Breast epithelium (tissue), 4 donors: ENCODE results near the gene CYP2D6. TPM values are rescaled to one million over a fixed set of nuclear protein-coding genes. Genes with fewer than 3 reads are reported as not detected.

Experiments used
- DNase-seq, 2 donors: peaks; one replicate each; pipeline ENCODE4 v3.0.0-alpha.2; 2019; ENCODE audit warnings: low spot score in 2 of 2
- H3K27ac ChIP-seq, 2 donors: fragments of 200-600 bp; sonication (generic) in 1 of 2; one replicate each; pipeline ENCODE4 v1.5.1; 2016 to 2019; ENCODE audit warnings: mild to moderate bottlenecking in 1 of 2
- H3K27me3 ChIP-seq, 2 donors: fragments of 200-600 bp; sonication (generic) in 1 of 2; one replicate each; pipeline versions ENCODE4 v1.5.1 to v1.6.0; 2017 to 2019; ENCODE audit warnings: control low read depth in 1 of 2, mild to moderate bottlenecking in 1 of 2
- H3K36me3 ChIP-seq: fragments of 200-600 bp; one replicate; pipeline ENCODE4 v1.5.1; 2019
- H3K4me1 ChIP-seq, 2 donors: fragments of 200-600 bp; sonication (generic); one replicate each; pipeline ENCODE4 v1.5.1; 2016 to 2019; ENCODE audit warnings: control low read depth in 1 of 2
- H3K4me3 ChIP-seq, 3 donors: fragments of 200-600 bp; sonication (generic); 1 replicate in 2 of 3; 2 replicates in 1 of 3; pipeline ENCODE4 v1.5.1; 2016 to 2019; ENCODE audit warnings: mild to moderate bottlenecking in 3 of 3, moderate library complexity in 2 of 3
- H3K9me3 ChIP-seq, 2 donors: fragments of 200-600 bp; sonication (generic) in 1 of 2; one replicate each; pipeline ENCODE4 v1.5.1; 2016 to 2019; ENCODE audit warnings: control low read depth in 1 of 2
- POLR2A ChIP-seq: fragments of 450-650 bp; IDR thresholded peaks from one replicate; pipeline ENCODE4 v1.6.1; 2016; ENCODE audit warnings: antibody characterized with exemption, mild to moderate bottlenecking, moderate library complexity
- POLR2AphosphoS5 ChIP-seq, 3 donors: sonication (generic); formaldehyde crosslinking; IDR thresholded peaks; one replicate each; pipeline ENCODE4 v1.6.1; 2017; ENCODE audit warnings: antibody characterized with exemption in 3 of 3
- intact Hi-C: fragments of 100-400 bp; cut with DNase I; formaldehyde crosslinking; loops from one replicate; pipeline ENCODE4 v1.15.1; 2023; ENCODE audit warnings: low total_unique reads
- total RNA-seq, 3 donors: library from RNA; depleted of rRNA; stranded (reverse); fragments of >200 nt; gene quantifications; one replicate each; pipeline ENCODE4 v1.1.0, GENCODE V29; 2016
- TF ChIP-seq, protein P1 (sequence below), 3 donors: fragments of 450-650 bp; IDR thresholded peaks; one replicate each; pipeline ENCODE4 v1.5.1; 2016 to 2017; ENCODE audit warnings: antibody characterized with exemption in 3 of 3, mild to moderate bottlenecking in 3 of 3, moderate library complexity in 3 of 3

CYP2D6 gene
- total RNA-seq, 3 donors from 2014 or later = 0.16 to 2.0 (median 0.73) TPM

DNA sequence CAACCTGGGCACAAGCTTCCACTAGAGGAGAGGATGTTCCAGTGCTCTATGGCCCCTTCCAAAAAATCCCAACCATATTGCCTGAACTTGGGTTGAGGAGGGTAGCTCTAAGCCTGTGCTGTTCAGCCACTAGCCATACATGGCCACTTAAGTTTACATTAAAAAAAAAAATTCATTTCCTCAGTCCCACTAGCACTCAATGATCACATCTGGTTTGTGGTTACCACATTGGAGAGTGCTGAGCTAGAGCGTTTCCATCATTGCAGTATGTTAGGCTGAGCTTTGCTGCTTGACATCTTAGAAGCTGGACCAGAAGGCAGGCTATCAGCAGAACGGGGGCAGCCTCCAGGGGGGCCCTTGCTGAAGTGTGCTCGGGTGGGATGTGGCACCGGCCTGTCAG, 43.5 kb upstream of the CYP2D6 start:
- H3K27ac ChIP-seq = peak overlapping the region in 1 of 2 donors; percentile 58
- H3K4me3 ChIP-seq = no peak overlapping the region
- H3K9me3 ChIP-seq = no peaks in the 10 kb centered on the region
- TF ChIP-seq POLR2A = no peak
- TF ChIP-seq POLR2AphosphoS5 (IDR thresholded peaks at IDR 0.05) = no peak
- TF ChIP-seq, protein P1, sequence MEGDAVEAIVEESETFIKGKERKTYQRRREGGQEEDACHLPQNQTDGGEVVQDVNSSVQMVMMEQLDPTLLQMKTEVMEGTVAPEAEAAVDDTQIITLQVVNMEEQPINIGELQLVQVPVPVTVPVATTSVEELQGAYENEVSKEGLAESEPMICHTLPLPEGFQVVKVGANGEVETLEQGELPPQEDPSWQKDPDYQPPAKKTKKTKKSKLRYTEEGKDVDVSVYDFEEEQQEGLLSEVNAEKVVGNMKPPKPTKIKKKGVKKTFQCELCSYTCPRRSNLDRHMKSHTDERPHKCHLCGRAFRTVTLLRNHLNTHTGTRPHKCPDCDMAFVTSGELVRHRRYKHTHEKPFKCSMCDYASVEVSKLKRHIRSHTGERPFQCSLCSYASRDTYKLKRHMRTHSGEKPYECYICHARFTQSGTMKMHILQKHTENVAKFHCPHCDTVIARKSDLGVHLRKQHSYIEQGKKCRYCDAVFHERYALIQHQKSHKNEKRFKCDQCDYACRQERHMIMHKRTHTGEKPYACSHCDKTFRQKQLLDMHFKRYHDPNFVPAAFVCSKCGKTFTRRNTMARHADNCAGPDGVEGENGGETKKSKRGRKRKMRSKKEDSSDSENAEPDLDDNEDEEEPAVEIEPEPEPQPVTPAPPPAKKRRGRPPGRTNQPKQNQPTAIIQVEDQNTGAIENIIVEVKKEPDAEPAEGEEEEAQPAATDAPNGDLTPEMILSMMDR (IDR thresholded peaks at IDR 0.05) = no peak
- H3K27me3 ChIP-seq = no peaks in the 10 kb centered on the region
- intact Hi-C loops = no loop called here
- H3K36me3 ChIP-seq = no peaks in the 10 kb centered on the region
- H3K4me1 ChIP-seq = peaks cover 0 to 8% of the 10 kb centered on the region in 2 donors
- no peak for DNase-seq

DNA sequence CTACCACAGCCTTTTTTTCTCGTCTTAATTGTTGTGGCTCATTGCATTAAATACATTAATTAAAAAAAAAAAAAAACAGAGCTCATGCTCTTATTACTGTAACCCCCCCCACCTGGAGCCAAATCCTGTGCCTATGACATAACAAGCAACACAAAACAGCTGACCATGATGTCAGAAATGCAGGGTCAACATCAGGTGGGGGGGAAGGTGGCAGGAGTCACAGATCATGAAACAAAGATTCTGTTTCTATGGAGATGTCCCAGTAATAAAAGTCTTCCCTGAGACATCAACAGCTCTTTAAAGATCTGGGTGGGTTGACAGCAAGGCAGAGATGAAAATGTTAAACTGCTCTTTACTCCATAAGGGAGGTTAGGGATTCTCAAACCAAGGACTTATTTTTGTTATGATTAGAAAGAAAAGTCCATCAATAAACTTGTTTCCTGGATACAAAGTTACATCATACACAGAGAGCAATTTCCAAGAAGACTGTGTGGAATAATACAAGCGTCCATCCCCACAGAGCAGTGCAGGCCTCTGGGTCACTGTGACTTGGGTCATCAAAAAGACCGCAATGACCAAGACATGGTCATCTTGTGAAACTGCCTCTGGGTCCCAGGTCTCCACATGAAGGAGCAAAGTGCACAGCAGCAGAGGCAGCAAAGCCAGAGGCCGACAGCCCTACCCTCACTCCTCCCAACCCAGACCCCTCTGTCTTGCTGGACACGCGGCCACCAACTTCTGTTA, 42.7 kb upstream of the CYP2D6 start:
- TF ChIP-seq, protein P1 (IDR thresholded peaks at IDR 0.05) = no peak
- TF ChIP-seq POLR2A (no peak), POLR2AphosphoS5 (IDR thresholded peaks at IDR 0.05) (no peak)
- Histone ChIP-seq H3K27ac (peak overlapping the region in 1 of 2 donors; percentile 58), H3K9me3 (no peaks in the 10 kb centered on the region), H3K27me3 (no peaks in the 10 kb centered on the region), H3K4me1 (peaks cover 0 to 8% of the 10 kb centered on the region in 2 donors), H3K36me3 (no peaks in the 10 kb centered on the region), H3K4me3 (no peak overlapping the region)
- no peak for DNase-seq
- intact Hi-C loops = no loop called here

DNA sequence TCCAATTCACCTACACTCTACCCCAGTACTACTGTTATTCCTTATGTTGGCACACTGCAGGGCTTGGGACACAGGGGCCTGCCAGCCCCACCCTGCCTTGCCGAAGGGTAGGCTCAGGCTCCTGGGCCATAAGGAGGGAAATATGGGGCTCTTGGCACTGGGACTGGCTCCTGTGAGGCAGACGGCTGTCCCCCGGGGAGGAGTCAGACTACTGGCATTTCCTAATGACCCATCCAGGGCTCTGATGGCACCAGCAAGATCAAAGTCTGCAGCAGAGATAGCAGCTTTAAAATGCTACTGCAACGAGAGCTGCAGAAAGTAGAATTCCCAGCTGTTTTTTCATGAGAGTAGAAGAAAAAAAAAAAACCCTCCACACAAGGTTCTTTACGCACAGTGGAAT, 42.2 kb upstream of the CYP2D6 start:
- TF ChIP-seq POLR2AphosphoS5 (IDR thresholded peaks at IDR 0.05) = no peak
- TF ChIP-seq, protein P1 (IDR thresholded peaks at IDR 0.05) = no peak
- TF ChIP-seq POLR2A = no peak
- H3K27ac ChIP-seq = peak overlapping the region in 1 of 2 donors; percentile 26
- H3K4me1 ChIP-seq = peaks cover 0 to 8% of the 10 kb centered on the region in 2 donors
- no peaks in the 10 kb centered on the region for H3K36me3 ChIP-seq
- H3K27me3 ChIP-seq = no peaks in the 10 kb centered on the region
- no peak for DNase-seq
- intact Hi-C loops = no loop called here
- H3K9me3 ChIP-seq = no peaks in the 10 kb centered on the region
- H3K4me3 ChIP-seq = no peak overlapping the region

- Histone ChIP-seq H3K4me3 (no peak overlapping the region), H3K36me3 (no peaks in the 10 kb centered on the region), H3K4me1 (peaks cover 0 to 8% of the 10 kb centered on the region in 2 donors), H3K27ac (peak overlapping the region in 1 of 2 donors; percentile 32), H3K27me3 (no peaks in the 10 kb centered on the region), H3K9me3 (no peaks in the 10 kb centered on the region)
- no peak for DNase-seq
- intact Hi-C loops = no loop called here
- TF ChIP-seq, protein P1 (IDR thresholded peaks at IDR 0.05) = no peak
- no peak for TF ChIP-seq POLR2AphosphoS5 (IDR thresholded peaks at IDR 0.05)
- no peak for TF ChIP-seq POLR2A
Observed at GRCh38 chr22:42171946-42172719, 41.5 kb upstream of the CYP2D6 start.

- H3K9me3 ChIP-seq = no peaks in the 10 kb centered on the region
- intact Hi-C loops = no loop called here
Observed at GRCh38 chr22:42171417-42171816, 40.8 kb upstream of the CYP2D6 start.

More at GRCh38 chr22:42171417-42171816, 40.8 kb upstream of the CYP2D6 start:
- TF ChIP-seq POLR2AphosphoS5 (IDR thresholded peaks at IDR 0.05) (no peak), POLR2A (no peak)
- TF ChIP-seq, protein P1 (IDR thresholded peaks at IDR 0.05) = no peak
- H3K27me3 ChIP-seq = no peaks in the 10 kb centered on the region
- H3K27ac ChIP-seq = peak overlapping the region in 1 of 2 donors; percentile 32
- peaks cover 0 to 8% of the 10 kb centered on the region in 2 donors for H3K4me1 ChIP-seq
- H3K4me3 ChIP-seq = no peak overlapping the region
- H3K36me3 ChIP-seq = no peaks in the 10 kb centered on the region
- no peak for DNase-seq
